Stimulated activated CD4-positive, alpha-beta T cell treated with anti-CD3 and anti-CD28 coated beads, Interleukin-1b, Interleukin-23, amount 100 ng/mL, for 1 hour (primary cell): Measurements from ENCODE around the gene CAB39.

Experiments
- DNase-seq, 2 donors: peaks; one replicate each; pipeline ENCODE4 v3.0.0-alpha.2; 2020; ENCODE audit warnings: low read depth in 2 of 2

Gene CAB39

DNA sequence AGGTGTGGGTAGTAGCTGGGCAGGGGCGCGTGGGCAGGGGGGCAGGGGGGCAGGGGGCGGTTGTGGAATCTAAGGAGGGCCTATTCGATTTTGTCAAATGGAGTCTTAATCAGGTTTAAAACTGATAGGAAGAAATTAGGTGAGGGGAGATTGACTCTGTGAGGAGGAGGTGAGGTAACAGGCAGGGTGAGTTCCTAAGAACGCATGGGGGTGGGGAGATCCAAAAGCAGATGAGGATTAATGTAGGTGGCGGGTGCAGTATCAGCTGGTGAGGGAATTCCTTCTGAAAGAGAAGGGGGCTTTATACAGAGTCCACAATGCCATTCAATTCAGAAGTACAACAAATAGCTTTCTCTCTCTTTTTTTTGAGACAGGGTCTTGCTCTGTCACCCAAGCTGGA, 72.7 kb downstream of the CAB39 start:
- no peak for DNase-seq

DNA sequence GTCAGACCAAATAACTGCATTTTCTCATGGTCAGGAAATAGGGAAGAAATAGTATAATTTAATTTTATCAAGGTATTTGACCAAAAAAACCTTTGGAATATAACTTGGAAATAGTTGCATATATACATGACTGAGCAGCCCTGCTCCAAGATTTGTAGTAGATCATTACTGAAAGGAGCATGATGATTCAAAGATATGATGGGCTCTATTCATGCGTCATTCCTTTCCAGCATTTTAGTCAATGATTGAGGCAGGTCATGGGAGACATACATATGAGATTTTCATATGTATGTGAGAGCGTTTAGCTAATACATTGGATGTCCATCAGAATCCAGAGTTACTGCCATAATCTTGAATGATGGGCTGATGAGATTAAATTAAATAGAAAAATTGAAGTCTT, 74.5 kb downstream of the CAB39 start:
- no peak for DNase-seq

DNA sequence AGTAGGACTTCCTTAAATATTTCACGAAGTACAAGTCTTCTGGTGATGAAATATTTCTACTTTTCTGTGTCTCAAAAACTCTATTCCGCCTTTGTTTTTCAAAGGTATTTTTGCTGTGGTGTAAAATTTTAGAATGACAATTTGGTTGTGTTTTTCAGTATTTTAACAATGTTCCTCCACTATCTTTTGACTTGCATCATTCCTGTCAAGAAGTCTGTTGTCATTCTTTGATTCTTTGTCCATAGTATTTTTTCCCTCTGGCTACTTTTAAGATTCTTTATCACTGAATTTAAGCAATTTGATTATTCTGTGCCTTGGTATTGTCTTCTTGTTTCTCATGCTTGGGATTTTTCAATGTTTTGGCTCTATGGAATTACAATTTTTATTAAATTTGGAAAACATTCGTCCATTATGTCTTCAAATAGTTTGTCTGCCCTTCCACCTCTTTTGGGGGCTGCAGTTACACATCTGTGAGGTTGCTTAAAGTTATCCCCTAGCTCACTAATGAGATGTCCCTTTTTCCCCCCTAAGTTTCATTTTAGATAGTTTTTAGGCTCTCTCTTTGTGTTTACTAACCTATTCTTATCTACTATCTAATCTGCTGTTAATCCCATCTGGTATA, 76.0 kb downstream of the CAB39 start:
- no peak for DNase-seq

DNA sequence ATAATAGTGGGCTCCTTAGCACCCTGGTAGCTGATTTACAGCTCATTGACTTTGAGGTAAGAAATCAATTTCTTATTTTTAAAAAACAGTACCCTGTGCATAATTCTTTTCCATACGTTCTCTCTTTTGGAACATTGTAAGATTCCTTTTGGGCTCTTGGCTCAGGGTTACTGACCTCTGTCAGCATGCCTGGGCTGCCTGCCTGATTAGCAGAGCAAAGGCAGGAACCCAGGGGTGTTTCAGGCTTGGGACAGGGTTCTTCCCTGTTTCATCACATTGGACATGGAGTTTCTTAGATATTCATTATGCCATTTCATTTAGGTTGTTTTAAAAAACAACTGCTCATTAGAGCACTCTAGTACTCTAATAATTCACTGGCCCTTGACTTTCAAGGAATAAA, 78.3 kb downstream of the CAB39 start:
- DNase-seq: no peak

DNA sequence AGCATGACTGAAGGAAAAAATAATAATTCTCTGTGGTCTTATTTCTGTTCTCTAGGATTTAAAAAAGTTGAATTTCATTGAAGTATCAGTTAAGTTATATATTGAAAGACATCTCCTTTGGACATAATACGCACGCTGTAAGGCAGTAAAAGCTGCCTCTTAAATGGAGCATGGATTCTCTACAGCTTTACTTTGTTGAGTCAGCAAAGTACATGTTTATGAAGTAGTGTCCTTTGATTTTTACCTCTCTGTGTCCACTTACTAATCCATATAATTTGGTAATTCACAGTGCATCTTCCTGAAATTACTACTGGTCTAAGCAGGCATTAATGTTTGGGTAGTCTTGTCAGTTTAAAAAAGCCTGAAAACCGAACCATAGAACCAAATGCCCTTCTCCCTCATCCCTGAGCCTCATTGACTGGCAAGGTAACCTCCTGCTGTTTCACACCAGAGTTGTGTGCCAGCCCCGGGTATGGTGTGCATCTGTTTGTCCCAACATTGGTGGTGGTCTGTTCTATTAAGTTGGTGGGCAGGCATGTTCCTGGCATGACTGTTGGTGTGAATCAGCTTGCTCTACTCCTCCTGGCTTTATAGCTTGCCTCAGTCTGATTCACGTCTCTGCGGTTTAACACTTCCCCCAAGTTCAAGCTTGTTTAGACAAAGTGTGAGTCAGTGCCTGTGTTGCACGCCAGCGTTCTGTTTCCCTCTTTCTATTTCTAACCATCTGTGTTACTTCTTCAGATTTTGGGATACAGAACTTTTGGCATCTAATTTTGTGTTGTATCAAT, 81.1 kb downstream of the CAB39 start:
- peak in 1 of 2 donors; percentile 27 for DNase-seq

DNA sequence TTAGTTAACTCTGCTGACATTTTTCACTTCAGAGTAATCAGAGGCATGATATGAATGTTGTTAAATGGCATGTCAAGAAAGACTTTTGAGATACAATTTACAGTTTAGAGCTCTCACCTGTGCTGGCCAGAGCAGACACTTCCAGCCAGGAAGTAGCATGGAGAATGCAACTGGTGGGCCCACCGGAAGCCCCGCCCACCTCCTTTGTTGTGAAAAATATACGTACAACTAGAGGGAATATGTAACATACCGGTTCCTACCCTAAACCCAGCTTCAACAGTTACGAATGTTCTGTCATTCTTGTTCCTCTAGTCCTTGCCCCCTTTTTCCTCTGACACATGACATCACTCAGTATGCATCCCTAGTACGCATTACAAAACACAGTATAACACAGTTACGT, 81.9 kb downstream of the CAB39 start:
- no peak for DNase-seq

DNA sequence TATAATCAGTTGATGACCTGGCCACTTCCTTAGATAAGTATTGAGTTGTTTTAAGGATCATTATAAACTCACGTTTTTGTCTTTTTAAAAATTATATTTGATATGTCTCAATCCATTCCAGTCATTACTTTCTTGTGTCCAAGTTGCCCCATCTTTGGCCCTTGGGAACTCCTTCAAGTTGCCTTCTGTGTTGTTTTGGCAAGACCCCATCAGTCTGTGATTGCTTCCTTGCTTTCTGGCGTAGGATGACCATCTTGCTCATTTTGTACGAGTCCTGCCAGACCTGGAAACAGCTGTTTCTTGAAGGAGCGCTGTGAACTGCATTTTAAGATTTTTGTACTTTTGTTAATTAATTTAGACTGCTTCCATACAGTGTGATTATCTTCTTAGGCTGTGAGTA, 83.2 kb downstream of the CAB39 start:
- no peak for DNase-seq

DNA sequence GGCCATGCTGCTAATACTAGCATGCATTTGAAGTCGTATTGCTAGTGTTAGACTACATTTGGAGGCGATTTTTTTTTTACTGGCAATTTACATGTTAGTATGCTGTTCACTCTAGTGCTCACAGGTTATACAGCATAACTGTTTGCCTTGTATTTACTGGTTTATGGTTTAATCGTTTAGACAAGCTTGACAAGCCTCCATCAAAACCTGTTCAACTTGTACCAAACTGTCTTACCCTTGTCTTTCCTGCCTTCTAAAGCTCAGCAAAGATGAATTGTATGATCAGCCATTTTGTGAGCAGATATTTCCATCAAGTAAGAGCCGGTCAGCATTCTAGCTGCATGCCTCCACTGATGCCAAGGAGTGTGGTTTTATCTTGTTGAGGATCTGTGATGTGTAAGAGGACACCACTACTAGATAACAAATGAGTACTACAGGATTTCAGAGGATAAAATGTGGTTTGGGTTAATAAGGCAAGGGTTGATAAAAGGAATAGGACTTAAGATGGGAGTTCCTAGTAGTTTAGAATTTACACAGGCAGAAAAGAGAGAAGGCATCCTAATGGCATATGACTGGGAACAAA, 83.7 kb downstream of the CAB39 start:
- no peak for DNase-seq

DNA sequence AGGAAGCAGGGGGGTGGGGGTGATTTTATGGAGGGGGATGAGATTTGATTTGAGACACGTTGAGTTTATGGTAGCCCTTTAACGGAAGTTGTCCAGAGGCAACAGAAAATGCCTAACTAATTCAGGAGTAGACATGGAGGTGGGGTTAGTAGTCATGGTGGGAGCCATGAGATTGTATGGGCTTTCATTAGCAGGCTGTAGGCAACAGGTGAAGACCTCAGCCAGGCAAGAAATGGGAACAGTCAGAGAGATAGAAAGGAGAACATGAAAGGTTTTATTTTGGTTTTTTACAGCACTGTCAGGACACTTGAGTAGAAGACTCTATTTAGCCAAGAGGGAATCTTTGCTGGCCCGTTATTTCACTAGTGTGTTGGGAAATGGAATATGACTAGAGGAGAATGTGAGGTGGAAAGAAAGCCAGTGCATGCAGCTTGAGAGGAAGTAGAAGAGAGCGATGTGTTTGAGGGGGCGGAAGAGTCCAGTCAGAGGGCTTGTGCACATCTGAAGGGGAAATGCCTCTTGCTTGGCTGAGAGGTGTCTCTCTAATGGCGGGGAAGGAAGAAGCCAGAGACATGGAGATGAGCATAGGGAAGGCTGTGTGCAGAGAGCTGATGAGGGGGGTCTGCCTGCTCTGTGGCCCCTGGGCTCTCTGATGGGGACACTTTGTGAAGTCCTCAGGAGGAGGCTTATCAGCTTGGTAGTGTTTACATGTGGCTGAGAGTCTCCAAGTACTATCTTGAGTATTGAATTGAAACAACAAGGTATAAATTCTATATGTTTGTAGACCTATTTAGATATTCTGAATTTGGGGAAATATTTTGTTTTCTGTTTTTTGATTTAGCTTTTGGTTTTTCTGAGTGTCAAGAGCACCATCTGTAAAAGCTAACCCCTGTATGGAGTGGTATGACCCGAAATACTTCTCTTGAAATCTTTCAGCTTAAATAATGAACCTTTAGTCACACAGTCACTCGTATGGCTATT, 85.2 kb downstream of the CAB39 start:
- DNase-seq: no peak

DNA sequence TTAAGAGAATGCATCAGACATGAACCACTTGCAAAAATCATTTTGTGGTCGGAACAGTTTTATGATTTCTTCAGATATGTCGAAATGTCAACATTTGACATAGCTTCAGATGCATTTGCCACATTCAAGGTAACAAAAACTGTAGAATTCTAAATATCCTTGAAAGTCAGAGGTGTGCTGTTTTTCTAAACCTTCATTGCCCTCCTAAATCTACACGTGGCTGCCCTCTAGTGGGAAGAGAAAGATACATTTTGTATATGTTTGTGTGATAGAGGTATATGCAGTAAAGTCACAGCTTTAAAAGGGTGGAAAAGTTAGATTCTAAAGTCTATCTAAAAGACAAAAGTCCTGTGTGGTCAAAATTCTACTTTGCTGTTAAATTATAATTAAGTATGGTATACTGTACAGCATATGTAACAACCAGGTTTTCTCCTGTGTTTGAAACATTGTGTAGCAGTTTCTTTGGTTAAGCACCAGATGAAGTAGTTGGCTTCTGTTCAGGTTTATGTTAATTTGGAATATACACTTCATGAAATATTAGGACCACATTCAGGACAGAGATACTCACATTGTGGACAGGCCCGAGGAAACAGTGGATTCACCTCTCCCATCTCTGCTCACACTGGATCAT, 86.2 kb downstream of the CAB39 start:
- no peak for DNase-seq

DNA sequence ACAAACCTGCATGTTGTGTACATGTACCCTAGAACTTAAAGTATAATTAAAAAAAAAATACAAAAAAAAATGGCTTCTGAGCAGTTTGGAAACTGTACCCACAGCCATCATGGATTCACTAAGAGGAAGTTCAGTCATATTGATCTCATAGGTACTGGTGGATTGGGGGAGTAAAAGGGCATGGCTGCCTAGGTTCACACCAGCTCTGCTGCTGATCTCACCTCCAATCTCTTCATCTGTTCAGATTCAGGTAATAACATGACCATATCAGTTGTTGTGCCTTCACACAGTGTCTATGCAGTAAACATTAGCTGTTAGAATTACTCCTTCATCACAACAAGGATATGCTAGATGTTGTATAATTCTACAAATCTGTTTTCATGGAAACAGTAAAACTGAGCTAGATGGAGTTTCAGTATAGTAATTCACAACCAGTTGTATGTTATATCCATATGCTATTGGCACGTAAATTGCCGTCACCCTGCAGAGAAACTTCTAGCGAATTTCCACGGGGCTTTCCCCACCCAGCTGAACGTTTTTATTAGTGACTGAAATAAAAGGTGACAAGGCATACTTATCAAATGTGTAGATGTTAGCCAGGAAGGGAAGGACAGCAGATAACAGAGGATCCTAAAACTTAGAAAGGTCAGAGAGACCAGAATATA, 92.8 kb downstream of the CAB39 start:
- DNase-seq: no peak

DNA sequence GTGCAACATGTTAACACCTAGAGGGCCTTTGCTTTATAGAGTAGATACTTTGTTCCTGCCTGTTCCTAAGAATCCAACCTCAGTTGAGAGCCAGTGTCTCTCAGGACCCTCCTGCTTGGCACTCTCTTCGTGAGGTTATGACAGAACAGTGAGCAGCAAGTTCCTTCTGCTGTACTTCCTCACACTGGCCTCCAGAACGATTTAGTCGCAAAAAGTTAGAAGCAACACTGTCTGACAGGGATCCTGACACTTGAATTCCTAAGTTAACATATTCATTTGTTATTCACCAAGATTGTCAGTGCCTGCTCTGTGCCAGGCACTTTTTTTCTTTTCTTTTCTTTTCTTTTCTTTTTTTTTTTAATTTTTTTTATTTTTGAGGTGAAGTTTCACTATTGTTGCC, 95.1 kb downstream of the CAB39 start:
- DNase-seq: no peak

DNA sequence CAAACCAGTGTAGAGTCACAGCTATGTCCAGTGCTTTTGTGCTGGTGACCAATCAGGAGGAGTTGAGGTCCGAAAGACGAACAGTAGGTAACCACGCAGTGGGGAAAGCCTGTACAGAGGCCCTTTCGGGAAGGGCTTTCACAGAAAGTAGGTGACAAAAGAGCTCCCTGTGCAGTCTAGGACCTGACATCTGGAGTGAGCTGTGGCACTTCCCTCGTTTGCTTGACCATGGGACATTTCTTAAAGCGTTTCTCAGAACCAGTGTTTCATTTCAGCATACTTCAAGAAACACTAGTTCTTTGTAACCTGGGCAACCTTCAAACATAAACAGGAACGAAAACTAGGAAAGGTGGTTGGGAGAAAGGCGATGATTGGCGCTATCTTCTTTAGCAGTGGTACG, 96.4 kb downstream of the CAB39 start:
- no peak for DNase-seq

DNA sequence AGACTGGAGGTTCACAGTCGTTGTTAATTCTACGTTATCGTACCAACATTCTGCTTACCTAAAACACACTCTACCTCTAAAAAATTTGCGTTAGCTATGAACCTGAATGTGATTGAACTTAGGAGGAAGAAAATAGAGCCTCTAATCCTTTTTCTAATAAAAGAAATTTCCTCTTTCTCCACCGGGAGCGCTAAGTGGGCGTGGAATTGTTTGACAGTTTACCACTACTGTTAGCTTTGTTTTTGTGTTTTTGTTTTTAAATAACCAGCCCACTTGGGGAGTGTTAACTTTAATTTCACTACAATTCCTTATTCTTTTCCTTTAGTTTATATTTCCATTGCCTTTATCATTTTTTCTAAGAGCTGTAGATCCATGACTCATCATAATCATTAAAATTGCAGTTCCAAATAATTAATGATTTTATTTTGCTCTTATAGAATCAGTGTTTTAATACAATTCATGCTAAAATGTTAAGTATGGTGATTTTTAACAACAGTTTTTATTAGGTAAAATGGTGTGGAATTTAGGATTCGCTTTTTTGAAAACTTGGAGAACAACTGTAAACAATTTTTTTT, 97.1 kb downstream of the CAB39 start:
- no peak for DNase-seq

DNA sequence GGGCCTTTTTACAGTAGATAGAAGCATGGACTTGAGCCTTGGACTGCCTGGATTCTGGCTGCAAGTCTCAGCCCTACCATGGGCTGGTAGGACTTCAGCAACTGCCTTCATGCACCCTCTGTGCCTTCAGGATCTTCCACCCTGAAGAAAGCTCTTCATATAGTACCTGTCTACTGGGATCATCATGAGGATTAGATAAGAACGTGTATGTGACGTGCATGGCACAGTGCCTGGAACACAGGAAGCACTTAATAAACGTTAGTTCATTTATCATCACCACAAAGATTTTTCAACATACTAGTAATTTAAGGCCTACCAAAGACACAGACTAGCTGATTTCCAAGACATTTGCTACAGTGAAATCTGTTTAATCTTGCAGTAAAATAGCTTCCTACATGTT, 98.9 kb downstream of the CAB39 start:
- no peak for DNase-seq

DNA sequence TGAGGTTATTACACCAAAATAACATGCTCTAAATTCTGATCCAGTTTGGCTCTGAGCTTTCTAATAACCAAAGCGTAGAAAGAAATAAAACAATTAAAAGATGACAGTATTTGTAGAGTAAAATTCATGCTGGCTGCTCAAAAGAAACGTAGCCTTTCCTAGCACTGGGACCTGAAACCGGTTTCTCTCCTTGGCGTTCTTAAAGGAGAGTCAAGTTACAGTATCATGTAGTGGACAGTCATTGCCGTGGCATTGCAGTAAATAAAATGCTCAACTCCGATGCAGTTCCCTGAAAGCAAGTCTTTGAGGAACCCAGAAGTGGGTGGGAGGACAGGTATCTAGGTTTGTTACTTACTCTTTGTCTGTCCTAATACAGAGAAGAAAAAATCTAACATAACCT, 99.4 kb downstream of the CAB39 start:
- DNase-seq: no peak

DNA sequence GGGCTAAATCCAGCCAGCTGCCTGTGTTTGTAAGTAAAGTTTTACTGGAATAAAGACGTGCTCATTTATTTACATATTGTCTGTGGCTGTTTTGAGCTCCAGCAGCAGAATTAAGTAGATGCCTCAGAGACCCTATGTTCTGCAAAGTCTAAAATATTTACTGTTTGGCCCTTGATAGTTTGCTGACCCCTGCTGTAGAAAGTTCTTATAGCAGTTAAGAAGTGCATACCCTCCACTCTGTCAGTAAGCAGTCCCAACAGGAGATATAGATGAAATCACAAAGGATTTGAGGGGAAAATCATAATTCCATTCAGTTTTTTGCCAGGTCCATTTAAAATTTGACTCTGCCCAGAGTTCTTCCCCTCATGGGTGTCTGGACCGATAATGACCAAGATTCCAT, 102.0 kb downstream of the CAB39 start:
- no peak for DNase-seq

DNA sequence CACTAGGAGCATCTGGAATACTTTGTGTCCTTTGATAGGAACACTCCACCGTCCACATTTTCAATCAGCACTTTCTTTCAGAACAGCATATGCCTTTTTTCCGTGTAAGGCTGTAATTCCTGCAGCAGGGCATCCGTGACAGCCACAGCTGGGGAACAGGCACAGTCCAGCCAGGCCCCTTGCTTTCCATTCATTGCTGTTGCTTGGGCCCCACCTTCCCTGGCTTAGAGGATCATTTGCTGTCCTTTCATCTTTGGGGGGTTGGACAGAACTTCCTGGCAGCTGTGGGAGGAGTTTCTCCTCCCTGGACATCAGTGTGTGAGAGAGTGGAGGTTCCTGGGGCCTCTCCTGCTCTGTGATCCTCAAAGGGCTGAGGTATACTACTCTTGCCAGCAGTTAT, 102.4 kb downstream of the CAB39 start:
- DNase-seq: no peak

DNA sequence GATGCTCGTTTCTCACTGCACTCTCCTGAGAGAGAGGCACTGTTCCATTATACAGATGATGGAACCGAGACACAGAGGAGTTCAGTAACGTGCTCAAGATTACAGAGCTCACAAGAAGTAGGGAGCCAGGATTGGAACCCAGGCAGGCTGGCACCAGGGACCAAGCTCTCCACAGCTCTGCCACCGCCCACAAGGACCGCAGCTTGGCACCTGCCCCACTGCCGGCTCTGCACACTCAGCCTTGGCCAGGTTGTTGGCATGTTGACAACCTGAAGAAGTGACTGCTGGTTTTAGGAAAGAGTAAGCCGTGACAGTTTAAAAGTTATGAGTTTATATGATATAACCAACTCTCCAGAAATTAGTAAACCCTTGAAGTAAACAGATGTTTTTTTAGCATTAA, 104.1 kb downstream of the CAB39 start:
- DNase-seq: no peak

DNA sequence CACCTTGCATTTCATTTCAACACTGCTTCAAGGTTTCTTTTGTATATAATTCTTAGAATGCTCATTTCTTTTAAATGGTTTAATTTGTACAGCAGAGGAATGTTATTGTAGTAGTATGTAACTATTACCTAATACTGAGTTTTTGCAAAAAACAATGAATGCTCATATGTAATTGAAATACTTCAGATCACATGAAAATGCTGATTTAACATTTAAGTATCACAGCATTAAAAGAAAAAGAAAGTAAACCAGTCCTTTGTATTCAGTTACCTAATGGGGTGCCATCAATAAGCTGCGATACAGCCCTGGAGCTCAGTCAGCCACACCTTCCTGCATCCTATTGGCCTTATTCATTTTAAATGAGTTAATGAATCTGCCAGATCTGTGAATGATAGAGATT, 106.8 kb downstream of the CAB39 start:
- no peak for DNase-seq
